HG03025 (cell line): ENCODE measurements around the gene PARP14.
"Not testable (repeated sequence)": the region's sequence is repeated elsewhere in the genome, so short reads cannot be mapped to it uniquely, and the experiment has no call there.

Source experiments
- ATAC-seq: cut with Tn5 transposase; IDR thresholded peaks from one replicate; pipeline ENCODE4 v1.9.1; 2021; ENCODE audit warnings: mild to moderate bottlenecking, moderate library complexity; ENCODE audit not compliant: unreplicated experiment, low FRiP score

Gene PARP14, protein sequence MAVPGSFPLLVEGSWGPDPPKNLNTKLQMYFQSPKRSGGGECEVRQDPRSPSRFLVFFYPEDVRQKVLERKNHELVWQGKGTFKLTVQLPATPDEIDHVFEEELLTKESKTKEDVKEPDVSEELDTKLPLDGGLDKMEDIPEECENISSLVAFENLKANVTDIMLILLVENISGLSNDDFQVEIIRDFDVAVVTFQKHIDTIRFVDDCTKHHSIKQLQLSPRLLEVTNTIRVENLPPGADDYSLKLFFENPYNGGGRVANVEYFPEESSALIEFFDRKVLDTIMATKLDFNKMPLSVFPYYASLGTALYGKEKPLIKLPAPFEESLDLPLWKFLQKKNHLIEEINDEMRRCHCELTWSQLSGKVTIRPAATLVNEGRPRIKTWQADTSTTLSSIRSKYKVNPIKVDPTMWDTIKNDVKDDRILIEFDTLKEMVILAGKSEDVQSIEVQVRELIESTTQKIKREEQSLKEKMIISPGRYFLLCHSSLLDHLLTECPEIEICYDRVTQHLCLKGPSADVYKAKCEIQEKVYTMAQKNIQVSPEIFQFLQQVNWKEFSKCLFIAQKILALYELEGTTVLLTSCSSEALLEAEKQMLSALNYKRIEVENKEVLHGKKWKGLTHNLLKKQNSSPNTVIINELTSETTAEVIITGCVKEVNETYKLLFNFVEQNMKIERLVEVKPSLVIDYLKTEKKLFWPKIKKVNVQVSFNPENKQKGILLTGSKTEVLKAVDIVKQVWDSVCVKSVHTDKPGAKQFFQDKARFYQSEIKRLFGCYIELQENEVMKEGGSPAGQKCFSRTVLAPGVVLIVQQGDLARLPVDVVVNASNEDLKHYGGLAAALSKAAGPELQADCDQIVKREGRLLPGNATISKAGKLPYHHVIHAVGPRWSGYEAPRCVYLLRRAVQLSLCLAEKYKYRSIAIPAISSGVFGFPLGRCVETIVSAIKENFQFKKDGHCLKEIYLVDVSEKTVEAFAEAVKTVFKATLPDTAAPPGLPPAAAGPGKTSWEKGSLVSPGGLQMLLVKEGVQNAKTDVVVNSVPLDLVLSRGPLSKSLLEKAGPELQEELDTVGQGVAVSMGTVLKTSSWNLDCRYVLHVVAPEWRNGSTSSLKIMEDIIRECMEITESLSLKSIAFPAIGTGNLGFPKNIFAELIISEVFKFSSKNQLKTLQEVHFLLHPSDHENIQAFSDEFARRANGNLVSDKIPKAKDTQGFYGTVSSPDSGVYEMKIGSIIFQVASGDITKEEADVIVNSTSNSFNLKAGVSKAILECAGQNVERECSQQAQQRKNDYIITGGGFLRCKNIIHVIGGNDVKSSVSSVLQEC (N-terminal part only)

DNA sequence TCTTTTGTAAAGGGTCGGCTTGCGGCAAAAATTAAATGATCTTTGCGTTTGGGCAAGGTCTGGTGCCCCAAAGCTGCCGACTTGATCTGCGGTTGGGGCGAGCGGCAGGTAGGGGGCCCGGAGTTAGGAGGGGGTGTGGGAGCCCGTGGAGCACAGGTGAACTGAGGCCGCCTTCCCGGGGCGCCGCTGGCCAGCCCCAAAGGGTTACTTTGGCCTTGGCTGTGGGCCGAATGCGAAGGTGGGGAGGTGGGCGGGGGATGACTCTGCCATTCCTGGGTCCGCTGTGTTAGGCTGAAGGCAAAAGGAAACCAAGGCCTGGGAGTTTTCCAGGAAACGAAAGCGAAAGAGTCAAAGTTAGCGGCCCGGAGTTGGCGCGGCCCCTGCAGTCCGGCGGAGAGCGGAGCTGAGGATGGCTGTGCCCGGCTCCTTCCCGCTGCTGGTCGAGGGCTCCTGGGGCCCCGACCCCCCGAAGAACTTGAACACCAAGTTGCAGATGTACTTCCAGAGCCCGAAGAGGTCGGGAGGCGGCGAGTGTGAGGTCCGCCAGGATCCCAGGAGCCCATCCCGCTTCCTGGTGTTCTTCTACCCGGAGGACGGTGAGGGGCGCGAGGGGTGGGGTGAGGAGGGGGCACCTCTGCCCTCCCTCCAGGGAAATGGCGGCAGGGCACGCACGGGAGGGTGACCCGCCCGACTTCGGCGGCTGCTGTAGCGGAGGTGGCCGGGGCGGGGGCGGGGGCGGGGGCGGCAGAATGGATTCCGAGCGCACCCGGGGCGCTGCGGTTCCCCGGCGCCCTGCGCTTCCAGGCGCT, at the start of gene PARP14:
PARP14 (plus strand) TSS at position 365 of the 809 bp plus-strand sequence; CDS start at position 410, 45 bp downstream.
- no peak for ATAC-seq

DNA sequence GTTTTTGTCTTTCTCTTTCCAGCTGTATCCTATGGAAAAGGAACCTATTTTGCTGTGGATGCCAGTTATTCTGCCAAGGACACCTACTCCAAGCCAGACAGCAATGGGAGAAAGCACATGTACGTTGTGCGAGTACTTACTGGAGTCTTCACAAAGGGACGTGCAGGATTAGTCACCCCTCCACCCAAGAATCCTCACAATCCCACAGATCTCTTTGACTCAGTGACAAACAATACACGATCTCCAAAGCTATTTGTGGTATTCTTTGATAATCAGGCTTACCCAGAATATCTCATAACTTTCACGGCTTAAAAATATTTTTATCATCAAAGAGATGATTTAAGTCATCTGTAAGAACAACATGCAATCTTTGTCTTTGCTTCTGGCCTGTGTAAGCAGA, 44.9 kb upstream of the PARP14 start:
- no peak for ATAC-seq

DNA sequence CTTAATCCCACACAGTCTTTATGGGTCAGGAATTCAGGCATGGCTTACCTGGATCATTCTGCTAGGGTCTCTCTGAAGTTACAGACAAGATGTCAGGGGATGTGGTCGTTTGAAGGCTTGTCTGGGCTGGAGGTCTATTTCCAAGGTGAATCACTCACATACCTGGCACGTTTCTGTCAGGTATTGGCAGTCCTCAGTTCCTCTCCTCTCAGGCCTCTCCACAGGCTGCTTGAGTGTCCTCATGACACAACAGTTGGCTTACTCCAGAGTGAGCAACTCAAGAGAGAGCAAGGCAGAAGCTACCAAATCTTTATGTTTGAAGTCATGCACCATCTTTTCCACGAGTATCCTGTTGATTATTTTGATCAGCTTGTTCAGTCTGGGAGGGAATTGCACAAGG, 43.9 kb upstream of the PARP14 start:
- no peak for ATAC-seq

DNA sequence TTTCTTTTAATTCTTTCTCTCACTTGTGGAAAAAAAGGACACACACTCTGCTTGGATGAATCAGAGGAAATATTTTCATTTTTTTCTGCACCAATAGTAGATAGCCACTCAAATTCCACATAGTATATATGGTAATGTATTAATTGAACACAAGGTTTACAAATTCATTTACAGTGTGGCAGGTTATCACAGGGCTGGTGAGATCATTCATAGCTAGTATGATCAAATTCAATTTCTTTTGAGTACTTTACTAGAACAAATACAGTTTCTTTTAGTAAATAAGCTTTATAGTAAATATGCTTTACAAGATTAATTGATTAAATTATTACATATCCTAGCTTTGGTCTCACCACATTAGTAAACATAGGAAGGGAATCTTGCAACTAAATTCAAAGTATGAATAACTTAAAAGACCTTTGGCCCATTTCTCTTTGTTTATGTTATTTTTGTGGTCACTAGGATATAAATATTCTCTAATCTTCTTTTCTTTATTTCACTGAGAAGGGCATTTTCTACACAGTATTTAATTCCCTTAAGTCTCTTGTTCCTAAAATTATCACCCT, 40.1 kb upstream of the PARP14 start:
- no peak for ATAC-seq

DNA sequence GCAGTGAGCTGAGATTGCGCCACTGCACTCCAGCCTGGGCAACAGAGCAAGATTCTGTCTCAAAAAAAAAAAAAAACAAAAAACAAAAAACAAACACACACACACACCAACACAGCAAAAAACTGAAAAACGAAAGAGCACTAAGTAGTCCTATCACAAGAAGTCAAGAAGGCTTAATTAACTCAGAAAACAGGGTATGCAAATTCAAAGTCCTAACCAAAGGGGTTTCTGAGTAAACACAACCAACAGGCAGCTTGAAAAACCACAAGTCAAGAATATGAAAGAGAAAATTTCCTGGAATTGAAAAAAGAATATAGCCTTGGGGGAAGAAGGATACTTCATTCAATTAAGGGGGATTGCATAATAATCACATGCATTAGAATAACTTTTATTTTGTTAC, 37.7 kb upstream of the PARP14 start:
- peak; percentile 68 for ATAC-seq

DNA sequence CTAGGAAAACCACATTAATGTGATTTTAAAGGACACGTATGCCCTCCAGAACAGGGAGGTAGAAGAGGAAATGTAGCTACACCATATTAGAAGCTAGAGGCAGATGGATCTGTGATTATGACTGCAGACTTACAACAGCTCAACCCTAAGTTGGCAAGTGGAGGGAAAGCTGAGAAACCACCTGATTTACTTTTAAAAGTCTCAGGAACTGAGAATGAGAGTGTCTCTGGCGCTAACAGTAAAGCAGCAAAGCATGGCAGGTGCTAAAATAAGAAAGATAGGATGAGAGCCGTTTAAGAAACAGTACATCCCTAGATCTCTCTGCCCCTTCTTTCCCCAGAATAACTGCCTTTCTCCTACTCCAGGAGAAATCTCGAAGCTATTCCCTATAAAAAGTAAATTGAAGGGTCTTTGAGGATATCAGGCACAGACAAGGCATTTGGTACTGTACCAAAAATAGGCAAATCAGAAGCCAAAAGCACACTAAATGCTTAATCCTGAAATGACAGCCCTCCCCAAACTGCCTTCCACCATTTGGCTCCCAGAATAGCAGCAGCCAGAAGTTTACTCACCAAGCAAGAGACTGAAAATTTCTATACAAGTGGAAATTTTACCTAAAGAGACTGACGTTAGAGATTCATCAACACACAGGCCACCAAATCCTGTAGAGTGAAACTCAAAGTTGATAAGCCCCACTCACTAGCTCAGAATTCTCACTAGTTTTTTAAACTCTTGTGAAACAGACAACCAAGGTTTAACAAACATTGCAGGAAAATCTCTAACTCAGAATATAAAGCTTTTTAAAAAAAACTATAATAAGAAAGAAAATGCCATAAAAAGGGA, 34.3 kb upstream of the PARP14 start:
- ATAC-seq, result no peak

DNA sequence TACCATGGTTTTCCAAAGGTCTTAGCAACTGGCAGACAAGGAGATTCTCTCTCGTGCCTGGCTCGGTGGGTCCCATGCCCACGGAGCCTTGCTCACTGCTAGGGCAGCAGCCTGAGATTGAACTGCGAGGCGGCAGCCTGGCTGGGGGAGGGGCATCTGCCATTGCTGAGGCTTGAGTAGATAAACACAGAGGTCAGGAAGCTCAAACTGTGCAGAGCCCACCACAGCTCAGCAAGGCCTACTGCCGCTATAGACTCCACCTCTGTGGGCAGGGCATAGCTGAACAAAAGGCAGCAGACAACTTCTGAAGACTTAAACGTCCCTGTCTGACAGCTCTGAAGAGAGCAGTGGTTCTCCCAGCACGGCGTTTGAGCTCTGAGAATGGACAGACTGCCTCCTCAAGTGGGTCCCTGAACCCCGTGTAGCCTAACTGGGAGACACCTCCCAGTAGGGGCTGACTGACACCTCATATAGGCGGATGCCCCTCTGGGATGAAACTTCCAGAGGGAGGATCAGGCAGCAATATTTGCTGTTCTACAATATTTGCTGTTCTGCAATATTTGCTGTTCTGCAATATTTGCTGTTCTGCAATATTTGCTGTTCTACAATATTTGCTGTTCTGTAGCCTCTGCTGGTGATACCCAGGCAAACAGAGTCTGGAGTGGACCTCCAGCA, 29.3 kb upstream of the PARP14 start:
- not testable (repeated sequence) for ATAC-seq

DNA sequence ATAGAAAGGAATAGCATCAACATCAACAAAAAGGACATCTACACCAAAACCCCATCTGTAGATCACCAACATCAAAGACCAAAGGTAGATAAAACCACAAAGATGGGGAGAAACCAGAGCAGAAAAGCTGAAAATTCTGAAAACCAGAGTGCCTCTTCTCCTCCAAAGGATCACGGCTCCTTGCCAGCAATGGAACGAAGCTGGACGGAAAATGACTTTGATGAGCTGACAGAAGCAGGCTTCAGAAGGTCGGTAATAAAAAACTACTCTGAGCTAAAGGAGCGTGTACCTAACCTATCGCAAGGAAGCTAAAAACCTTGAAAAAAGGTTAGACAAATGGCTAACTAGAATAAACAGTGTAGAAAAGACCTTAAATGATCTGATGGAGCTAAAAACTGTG, 28.7 kb upstream of the PARP14 start:
- not testable (repeated sequence) for ATAC-seq

DNA sequence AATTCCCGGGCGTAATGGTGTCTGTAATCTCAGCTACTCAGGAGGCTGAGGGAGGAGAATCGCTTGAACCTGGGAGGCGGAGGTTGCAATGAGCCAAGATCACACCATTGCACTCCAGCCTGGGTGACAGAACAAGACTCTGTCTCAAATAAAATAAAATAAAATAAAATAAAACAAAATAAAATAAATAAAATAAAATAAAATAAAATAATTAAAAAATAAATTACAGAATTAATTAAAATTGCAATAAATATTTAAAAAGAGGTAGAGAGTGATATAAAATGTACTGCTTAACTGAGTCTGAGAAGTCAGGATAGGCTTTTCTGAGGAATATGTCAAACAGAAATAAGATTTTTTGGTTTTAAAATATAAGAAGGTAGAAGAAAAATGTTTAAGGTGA, 22.3 kb upstream of the PARP14 start:
- ATAC-seq, result not testable (repeated sequence)

DNA sequence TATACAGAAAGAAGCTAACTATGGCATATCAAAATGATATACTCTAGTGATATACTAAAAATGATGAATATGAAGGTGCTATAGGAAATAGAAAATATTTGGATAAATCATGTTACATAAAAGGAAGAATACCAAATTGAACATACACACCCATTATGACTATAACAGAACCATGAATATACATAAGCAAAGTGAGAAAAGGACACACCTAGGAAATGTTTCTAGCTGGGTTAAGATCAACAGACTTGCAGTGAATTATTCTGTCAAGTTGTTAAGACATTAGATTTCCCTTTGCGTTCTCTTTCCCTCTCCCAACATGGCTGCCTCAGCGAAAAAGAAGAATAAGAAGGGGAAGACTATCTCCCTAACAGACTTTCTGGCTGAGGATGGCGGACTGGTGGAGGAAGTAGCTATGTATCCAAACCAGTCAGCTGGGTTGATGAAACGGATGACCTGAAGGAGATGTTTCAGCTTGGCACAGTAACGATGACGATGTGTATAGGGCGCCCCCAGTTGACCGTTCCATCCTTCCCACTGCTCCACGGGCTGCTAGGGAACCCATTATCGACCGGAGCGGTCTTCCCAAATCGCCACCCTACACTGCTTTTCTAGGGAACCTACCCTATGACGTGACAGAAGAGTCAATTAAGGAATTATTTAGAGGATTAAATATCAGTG, 20.2 kb upstream of the PARP14 start:
- ATAC-seq, result no peak

DNA sequence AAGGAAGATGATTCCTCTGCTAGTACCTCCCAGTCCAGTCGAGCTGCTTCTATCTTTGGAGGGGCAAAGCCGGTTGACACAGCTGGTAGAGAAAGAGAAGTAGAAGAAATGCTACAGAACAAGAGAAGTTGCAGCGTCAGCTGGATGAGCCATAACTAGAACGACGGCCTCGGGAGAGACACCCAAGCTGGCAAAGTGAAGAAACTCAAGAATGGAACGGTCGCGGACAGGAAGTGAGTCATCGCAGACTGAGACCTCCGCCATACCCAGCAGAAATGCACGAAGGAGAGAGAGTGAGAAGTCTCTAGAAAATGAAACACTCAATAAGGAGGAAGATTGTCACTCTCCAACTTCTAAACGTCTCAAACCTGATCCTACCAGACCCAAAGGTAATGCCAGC, 19.0 kb upstream of the PARP14 start:
- no peak for ATAC-seq

DNA sequence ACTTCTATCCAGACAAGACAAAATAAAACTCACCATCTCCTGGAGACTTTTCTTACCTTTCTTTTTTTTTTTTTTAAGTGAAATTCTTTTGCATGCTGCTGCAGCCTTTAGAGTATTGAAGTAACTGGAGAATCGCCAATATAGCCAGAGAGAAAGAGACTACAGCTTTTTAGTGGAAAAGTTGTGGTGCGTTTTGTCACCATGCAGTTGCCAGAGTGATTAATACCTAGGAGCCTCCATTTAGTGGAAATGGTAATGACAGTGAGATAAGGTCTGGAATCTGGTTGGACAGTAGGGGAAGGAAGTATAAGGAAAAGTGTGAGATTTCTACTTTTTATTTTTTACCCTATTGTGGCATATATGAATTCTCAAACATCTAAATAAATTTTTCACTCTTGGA, 18.1 kb upstream of the PARP14 start:
- no peak for ATAC-seq

DNA sequence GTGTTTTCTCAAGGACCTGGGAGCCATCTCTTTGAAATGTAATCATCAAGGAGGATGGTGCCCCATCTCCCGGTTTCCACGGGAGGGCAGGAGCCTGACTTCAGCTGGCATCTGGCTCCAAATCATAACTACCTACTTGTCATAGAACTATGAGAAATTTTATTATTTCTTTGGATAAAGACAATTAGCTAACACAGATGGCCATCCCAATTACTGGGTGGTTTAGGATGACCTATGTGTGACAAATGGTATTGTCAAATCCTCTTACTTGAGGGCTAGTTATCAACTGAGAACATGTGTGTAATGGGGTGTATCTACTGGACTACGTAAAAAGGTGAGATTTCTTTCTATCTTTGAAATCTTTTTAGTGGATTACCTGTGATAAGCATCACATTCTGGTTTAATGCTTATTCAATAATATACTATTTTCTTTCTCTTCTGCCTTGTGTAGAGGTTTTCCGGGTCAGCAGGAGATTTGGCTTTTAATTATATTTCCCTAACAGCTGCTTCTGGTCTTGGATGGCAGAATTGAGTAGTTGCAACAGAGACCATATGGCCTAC, 15.3 kb upstream of the PARP14 start:
- no peak for ATAC-seq

DNA sequence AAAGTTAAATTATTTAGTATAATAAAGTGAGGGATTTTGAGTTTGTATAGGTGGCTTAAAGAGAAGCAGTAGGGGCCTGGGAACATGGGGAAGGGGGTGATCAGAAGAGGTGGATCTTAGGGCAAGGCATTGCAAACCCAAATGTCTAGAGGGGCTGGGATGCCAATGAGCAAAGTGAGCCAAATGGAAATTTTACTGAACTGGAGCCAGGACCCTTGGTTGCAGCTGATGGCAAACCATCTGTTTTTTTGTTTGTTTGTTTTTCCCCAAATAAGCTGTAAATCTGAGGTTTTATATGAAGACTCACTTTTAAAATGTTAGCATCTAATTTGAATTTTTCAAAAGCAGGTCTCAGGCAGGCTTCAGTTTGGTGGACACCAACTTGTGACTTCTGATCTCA, 14.8 kb upstream of the PARP14 start:
- ATAC-seq, result no peak

DNA sequence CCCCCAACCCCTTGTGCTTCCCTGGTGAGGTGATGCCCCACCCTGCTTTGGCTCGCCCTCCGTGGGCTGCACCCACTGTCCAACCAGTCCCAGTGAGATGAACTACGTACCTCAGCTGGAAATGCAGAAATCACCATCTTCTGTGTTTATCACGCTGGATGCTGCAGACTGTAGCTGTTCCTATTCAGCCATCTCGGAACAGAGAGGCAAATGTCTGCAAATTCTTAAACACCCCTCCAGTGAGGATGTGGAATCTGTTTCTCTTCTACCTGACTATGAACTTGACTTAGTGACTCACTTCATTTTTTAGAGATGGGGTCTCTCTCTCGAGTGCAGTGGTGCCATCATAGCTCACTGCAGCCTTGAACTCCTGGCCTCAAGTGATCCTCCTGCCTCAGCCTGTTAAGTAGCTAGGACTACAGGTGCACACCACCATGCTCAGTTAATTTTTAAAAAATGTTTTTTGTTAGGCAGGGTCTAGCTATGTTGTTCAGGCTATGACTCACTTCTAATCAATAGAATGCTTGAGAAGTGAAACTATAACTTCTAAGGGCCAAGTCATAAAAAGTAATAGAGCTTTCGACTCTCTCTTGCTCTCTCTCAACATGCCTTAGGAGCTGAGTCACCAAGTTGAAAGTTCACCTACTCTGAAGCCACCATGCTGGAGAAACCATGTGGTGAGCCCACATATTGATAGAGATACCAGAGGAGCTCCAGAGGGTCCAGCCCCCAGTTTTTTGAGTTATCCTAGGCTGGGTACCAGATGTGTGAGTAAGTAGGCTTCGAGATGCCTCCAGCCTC, 11.5 kb upstream of the PARP14 start:
- peak; percentile 69 for ATAC-seq

DNA sequence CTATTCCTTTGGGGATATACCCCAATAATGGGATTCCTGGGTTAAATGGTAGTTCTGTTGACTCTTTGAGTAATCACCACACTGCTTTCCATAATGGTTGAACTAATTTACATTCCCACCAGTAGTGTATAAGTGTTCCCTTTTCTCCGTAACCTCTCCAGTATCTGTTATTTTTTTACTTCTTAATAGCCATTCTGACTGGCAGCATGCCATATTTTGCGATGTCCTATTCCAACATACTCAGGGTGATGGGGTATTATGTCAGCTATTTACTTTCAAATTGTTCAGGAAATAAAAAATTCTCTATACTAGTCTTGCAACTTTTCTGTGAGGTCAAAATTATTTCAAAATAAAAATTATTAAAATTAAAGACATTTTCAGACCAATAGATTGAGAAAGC, 9.1 kb upstream of the PARP14 start:
- ATAC-seq, result no peak
